Muscle of back (tissue), 11 donors: ENCODE measurements around the gene RAB7A. TPM values are rescaled to one million over a fixed set of nuclear protein-coding genes. Genes with fewer than 3 reads are reported as not detected.
A peak's percentile ranks its signal among the peaks of the same experiment; 100 is the strongest.
"Not testable (repeated sequence)": the region's sequence is repeated elsewhere in the genome, so short reads cannot be mapped to it uniquely, and the experiment has no call there.

Experiments used
- DNase-seq, 3 donors: peaks; one replicate each; pipeline versions ENCODE4 v3.0.0 to v3.0.0-alpha.2; 2013
- polyA plus RNA-seq, 10 donors: library from polyadenylated mRNA; unstranded; fragments of 120-200 nt; gene quantifications; one replicate each; pipeline ENCODE4 v1.2.1, GENCODE V29; 2013; ENCODE audit not compliant: insufficient read length in 10 of 10

RAB7A gene
- polyA plus RNA-seq, 10 donors, result 134 to 184 (median 145) TPM

DNA sequence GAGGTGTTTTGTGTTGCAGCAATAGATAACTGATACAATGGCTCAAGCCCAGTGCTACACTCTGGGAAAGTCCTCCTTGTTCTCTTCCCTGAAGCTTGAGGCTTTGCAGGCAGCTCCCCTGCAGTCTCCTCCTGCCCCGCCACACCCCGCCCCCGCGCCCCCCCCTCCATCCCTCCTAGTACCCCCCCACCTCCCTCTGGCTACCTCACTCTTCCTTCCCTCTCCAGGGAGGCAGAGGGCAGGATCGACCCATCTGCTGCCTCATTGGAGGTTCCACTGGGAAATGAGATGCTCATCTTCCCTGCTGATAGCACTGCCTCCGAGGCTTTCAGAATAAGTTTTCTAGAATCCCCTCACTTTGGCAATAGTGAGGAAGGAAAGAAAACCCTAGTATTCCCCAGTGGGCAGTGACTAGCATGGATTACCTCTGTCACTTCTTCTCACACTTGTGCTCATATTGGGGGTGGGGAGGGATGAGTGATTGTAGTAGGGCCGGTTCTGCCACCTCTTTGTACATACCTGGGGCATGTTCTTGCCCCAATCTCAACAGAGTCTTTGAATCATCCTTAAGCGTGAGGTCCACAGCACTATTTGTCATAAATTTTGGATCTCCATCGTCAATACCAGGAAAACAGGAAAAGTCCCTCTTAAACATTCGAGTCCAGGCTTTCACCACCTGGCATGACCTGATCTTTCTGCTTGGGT lies 16.3 kb upstream of the RAB7A start:
- no peak for DNase-seq

DNA sequence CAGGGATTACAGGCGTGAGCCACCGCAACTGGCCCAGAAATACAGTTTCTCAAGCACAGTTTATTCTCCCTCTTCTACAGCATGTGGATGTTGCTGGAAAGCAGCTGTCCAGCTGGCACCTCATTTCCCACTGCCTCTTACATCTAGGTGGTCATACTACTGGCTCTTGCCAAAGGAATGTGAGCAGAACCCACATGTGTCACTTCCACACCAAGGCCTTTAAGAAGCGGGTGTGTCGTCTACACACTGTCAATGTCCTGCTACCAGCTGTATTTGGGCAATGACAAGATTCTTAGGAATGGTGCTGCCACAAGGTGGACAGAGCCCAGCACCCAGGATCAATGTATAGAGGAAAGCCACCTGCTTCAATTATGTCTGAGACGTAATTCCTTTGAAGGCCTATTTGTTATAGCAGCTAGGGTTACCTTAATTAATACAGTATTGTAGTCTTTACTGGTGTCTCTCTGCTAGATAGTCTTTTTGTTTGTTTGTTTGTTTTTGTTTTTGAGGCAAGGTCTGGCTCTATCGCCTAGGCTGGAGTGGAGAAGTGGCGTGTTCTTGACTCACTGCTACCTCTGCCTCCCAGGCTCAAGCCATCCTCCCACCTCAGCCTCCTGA lies 15.1 kb upstream of the RAB7A start:
- no peak for DNase-seq

DNA sequence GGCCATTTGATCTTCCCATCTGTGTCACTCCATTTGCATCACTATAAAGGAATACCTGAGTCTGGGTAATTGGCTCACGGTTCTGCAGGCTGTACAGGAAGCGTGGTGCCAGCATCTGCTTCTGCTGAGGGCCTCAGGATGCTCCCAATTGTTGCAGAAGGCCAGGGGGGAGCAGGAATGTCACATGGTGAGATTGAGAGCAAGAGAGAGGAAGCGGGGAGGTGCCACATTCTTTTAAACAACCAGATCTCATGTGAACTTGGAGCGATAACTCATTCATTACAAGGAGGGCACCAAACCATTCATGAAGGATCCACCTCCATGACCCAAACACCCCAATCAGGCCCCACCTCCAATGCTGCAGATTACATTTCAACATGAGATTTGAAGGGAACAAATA lies 13.1 kb upstream of the RAB7A start:
- DNase-seq, result no peak

DNA sequence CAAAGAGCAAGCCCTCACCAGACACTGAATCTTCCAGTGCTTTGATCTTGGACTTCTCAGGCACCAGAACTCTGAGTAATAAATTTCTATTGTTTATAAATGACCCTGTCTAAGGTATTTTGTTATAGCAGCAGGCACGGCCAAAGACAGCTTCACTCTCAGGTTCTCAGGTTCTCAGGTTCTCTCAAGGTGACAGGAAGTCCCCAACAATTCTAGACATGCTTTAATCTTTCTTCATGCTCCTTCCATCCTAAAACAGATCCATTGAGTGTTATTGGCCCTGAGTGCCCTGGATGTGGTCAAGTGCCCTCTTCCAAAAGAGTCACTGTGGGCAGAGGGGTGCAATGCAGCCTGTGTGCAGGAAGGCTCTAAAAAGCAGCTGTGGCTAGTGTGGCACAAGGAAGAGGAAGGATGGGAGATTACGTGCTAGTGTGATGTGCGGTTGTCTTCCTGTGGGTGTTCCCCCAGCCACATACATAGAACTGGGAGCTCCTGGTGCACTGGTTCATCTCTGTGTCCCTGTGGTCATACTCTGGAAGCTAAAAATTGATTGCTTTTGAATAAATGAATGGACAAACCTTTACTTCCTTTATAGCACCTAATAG lies 11.0 kb upstream of the RAB7A start:
- DNase-seq, result no peak

DNA sequence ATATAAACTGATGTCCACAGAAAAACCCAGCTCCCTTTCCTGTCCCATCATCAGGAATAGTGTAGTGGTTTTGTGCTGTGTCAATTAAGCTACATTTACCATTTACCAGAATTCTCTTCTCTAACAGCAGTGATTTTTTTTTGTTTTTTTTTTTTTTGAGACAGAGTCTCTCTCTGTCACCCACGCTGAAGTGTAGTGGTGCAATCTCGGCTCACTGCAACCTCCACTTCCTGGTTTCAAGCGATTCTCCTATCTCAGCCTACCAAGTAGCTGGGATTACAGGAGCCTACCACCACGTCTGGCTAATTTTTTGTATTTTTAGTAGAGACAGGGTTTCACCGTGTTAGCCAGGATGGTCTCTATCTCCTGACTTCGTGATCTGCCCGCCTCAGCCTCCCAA lies 7.1 kb upstream of the RAB7A start:
- not testable (repeated sequence) for DNase-seq

DNA sequence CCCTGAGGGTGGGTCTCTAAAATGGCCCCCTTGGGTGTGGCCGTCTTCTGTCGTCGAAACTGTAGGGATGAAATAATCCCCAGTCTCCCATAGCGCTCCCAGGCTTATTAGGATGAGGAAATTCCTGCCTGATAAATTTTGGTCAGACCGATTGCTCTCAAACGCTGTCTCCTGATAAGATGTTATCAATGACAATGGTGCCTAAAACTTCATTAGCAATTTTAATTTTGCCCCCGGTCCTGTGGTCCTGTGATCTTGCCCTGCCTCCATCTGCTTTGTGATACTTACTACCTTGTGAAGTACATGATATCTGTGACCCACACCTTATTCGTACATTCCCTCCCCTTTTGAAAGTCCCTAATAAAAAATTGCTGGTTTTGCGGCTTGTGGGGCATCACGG lies 5.1 kb upstream of the RAB7A start:
- DNase-seq, result no peak

DNA sequence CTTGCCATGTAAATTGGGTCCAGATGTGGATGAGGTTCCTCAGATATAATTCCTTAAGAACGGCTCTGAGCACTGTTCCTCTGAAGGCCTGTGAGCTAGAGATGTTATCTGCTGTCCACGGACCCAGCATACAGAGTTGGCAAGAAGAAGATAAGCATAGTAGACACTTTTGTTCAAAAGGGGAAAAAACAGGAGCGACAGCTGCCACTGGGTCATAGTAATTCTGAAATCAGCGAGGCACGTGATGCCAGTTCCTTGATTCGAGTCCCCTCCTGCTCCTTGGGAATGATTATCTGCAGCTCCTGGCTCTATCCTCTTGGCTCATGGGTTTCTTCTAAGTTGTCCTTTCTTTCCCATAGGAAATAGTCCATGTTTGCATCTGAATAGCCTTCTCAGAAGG lies 2.5 kb upstream of the RAB7A start:
- DNase-seq, result no peak

DNA sequence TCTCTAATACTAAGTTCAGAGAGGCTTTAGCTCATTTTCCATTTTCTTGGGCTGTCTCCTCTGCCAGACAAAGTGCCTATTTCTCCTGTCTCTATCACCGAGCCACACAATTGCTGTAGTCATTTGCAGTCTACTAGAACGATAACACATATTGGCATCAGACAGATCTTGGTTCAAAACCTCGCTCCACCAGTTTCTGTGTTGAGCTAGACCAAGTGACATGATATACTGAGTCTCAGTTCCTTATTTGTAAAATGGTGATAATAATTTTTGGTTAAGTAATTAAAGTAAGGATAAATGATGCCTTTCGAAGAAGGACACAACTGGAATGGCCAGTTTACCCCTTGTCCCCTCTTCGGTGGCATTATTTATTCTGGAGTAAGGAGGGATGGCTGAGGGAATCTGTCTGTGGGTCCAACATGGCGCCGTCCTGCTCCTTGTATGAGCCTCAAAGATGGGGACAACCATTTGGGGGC lies 398 bp upstream of the RAB7A start:
- no peak for DNase-seq

DNA sequence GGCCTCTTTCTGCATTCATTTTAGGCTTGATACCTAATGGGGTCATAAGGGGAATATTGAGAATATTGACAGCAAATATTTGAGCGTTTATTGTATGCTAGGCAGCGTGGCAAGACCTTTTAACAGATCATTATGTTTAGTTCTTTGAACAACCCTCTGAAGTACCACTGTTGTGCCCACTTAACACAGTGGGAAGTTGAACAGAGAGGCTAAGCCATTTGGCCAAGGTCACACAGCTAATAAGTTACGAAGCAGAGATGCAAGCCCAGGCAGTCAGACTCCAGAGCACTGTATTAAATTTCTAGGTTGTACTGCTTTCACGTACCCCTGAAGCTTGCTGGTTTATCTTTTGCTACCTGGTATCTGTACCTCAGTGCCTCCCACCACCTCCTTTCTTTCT lies 1.1 kb downstream of the RAB7A start:
- no peak for DNase-seq

DNA sequence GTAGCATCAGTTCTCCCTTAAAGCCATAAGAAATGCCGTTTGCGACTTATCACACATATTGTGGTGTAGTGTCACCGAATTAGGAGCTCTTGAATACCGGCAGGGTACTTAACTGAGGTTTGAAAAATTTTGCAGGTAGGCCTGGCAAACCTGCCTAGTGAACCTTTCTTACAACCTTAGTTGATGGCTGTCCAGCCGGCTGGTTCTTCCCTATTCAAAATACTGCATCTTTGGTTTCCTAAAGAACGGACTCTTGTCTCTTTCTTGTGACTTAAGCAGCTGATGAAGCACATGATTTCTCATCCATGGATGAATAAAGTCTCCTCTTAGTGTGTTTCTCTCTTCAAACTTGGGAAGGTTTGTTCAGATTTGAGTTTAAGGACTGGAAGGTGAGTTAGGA lies 1.5 kb downstream of the RAB7A start:
- DNase-seq, result no peak

DNA sequence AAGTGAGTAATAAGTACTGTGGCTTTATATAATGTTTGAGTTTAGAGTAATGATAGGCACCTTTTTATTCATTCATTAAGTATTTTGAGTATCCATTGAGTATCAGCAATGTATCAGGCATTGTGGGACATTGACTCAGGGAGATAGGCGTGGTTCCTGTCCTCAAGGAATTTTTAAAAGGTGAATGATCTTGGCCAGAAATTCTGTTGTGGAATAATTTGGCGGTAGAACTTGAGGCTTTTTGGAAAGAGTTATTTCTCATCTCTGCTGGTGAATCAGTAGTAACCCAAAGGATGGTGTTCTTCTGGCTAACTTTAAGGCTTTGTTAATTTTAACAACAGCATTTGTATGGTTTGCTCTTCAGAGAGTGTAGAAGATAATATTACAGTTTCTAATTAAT lies 2.0 kb downstream of the RAB7A start:
- no peak for DNase-seq

DNA sequence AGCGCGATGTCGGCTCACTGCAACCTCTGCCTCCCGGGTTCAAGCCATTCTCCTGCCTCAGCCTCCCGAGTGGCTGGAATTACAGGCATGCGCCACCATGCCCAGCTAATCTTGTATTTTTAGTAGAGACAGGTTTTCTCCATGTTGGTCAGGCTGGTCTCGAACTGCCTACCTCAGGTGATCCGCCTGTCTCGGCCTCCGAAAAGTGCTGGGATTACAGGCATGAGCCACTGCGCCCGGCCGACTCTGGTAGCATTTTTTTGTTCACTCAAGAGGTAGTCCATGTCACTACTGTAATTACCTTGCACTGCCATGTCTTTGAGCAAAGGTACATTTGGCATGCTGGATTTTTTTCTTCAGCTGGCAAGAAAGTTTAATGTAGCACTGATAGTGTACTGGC lies 2.5 kb downstream of the RAB7A start:
- DNase-seq, result not testable (repeated sequence)

DNA sequence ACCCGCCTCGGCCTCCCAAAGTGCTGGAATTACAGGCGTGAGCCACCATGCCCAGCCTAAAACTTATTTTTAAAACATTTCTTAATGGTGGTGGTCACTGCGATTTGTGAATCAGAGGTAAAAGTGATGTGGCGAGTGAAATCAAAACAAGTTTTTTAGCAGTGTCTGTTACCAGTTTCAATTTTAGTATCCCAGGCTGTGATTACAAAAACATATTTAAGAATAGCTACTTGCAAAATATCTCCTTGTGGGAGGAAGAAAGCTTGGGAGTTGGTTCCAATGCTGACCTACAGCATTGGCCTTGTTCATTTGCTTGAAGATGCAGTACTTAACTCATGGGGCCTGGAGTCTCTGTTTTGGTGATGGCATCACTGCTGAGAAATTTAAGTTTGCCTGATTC lies 4.5 kb downstream of the RAB7A start:
- DNase-seq, result no peak

DNA sequence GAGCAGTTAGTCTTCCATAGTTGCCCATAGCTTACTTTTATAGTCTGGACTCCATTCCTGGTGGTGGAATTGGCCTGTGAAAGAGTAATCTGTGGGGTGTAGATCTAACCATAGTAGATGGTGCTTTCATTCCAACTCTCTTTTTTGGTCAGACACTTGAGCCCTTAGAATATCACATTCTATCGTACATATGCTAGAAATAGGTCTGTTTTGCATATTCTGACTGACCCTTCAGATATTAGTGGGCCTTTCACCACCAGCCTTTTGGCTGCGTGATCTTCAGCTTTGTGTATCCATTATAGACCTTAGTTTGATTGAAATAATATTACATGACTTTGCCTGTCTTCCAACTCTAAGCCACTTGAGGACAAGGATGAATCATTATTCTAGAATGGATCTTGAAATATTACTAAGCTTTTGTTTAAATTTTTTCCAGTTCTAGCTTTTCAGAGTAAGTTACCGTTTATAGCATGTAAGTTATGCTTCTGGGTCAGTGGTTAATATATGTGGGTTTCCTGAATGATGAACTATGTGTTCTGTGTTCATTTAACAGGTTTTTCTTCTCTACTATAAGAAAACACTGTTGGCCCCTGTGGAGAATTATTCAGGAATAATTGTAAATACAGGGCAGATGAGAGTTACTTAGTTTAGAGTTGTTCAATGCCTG lies 8.7 kb downstream of the RAB7A start:
- DNase-seq, result no peak

DNA sequence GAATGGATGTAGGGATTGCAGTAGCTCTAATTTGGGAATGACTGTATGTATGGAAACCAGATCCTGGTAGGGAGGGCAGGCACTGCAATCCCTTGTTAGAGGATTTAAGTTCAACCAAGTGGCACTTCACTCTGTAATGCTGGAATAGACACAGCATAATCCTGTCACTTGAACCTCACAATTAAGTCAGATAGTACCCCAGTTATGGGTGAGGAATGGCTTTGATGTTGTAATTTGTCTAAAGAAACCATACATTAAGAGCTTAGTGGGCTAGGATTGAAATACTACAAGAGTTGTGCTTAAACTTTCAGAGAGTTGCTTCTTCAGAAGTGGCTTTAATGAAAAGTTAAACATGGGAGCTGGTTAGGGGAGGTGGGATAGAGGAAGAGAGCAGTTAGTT lies 9.3 kb downstream of the RAB7A start:
- no peak for DNase-seq

DNA sequence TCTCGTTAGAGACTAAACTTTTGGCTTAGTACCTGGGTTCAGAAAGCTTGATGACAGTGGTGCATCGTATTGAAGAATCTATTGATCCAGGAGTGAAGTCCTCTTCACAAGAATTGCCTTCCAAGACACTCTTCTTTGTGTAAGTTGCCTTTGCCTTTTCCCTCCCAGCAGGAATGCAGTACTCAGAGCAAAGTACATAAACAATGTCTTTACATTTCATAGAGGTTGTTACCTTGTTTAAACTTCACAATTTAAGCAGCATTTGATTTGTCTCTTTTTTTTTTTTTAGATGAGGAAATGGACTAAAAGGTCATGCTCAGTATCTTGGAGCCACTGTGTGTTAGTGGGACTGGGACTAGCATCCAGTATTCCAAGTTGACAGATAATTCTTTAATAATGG lies 9.9 kb downstream of the RAB7A start:
- DNase-seq, result no peak

DNA sequence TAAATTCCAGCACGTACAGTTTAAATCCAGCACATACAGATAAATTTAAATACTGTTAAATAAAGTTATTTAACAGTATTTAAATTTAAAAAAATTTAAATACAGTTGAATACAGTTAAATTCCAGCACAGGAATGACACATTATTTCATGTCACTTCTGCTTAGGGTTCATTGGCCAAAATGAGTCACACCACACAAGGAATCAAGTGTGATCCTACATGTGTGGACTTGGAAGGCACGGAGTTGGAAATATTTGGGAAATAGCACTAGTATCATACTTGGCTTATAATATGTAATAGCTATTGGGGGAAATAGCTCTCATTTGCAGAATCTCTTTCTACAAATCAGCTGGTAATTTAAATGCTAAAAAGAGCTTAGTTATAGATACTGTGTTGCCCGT lies 10.6 kb downstream of the RAB7A start:
- peak; percentile 19 to 22 (median 21) for DNase-seq

DNA sequence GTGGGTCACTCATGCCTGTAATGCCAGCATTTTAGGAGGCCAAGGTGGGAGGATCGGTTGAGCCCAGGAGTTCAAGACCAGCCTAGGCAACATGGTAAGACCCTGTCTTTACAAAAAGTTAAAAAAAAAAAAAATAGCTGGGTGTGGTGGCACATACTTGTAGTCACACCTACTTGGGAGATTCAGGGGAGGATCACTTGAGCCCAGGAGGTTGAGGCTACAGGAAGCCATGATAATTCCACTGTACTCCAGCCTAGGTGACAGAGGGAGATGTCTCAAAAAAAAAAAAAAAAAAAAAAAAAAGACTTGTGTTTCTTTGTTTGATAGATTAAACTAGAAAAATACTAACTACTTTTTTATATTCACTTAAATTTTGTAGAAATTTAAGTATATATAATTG lies 14.6 kb downstream of the RAB7A start:
- no peak for DNase-seq

DNA sequence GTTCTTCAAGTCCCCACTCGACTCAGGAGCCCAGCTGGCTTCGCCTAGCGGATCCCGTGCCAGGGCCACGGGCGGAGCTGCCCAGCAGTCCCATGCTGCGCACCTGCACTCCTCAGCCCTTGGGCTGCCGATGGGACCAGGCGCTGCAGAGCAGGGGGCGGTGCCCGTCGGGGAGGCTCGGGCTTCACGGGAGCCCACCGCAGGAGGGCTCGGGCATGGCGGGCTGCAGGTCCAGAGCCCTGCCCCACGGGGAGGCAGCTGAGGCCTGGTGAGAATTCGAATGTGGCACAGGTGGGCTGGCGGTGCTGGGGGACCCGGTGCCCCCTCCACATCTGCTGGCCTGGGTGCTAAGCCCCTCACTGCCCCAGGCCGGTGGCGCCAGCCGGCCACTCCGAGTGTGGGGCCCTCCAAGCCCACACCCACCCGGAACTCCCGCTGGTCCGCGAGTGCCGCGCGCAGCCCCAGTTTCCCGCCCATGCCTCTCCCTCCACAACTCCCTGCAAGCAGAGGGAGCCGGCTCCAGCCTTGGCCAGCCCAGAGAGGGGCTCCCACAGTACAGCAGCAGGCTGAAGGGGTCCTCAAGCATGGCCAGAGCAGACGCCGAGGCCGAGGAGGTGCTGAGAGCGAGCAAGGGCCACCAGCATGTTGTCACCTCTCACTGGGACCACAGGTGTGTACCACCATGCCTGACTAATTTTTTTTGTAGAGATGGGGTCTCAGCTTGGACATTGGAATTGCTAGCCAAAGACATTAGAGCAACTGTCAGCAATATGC lies 17.0 kb downstream of the RAB7A start:
- no peak for DNase-seq

DNA sequence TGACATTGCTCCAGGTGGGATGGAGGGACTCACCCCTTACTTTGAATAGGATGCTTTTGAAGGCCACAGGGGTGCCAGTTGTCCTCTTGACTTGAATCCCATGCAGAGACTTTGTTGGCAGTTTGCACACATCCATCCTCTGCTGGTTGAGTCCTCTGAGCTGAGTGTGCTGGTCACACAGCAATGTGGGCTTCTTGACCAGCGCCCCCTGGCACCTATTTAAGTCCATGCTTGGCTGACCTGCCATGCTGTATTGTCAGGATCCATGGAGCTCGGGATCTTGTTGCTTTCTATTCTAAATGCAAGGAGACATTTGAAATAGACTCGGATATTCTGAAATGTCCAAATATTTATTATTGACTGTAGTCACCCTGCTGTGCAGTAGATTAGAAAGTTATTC lies 19.8 kb downstream of the RAB7A start:
- no peak for DNase-seq

DNA sequence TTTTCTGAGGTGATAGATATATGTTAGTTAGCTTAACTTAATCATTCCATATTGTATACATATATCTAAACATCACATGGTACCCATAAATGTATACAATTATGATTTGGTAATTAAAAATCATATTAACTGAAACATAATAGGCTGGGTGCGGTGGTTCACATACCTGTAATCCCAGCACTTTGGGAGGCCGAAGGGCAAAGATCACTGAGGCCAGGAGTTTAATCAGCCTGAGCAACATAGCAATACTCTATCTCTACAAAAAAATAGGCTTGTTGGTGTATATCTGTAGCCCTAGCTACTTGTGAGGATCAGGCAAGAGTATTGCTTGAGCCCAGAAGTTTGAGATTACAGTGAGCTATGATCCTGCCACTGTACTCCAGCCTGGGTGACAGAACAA lies 20.9 kb downstream of the RAB7A start:
- no peak for DNase-seq

DNA sequence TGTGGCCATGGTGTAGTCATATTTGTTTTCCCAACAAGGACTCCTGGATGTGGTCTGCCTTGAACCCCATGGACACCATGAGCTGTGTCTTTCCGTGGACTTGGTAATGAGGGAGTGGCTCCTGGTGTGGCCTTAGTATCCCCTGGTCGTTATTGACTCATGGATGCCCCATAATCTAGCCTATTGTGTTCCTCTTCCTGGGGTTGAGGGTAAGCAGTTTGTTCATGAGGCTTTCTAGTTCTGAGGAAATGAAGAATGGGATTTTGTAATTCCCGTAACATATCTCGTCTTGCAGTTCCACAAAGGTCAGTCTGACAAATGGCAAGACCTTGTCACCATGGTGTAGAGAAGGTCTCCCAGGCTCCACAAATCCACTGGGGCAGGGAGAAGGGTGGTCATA lies 22.6 kb downstream of the RAB7A start:
- no peak for DNase-seq
